Right cardiac atrium (tissue), 5 donors: ENCODE data around the gene CTDSPL. TPM values are rescaled to one million over a fixed set of nuclear protein-coding genes. Genes with fewer than 3 reads are reported as not detected.

Source experiments
- ATAC-seq, 2 donors: fragments of 200-7000 bp; cut with Tn5 transposase; one replicate each; pipeline versions ENCODE4 v1.8.0 to v1.9.1; 2020; ENCODE audit warnings: moderate library complexity in 2 of 2, mild to moderate bottlenecking in 1 of 2
- DNase-seq, 3 donors: peaks; one replicate each; pipeline ENCODE4 v3.0.0-alpha.2; 2020
- H3K27ac ChIP-seq: one replicate; pipeline ENCODE4 v1.5.1; 2013; ENCODE audit warnings: mild to moderate bottlenecking, low read length, control low read depth, moderate library complexity
- H3K27me3 ChIP-seq: one replicate; pipeline ENCODE4 v1.6.1; 2013; ENCODE audit not compliant: control insufficient read depth, insufficient read depth
- H3K4me1 ChIP-seq: one replicate; pipeline ENCODE4 v1.6.1; 2013; ENCODE audit warnings: low read length; ENCODE audit not compliant: control insufficient read depth, insufficient read depth
- H3K4me3 ChIP-seq: one replicate; pipeline ENCODE4 v1.5.1; 2013; ENCODE audit warnings: low read length, control low read depth
- H3K9me3 ChIP-seq: one replicate; pipeline ENCODE4 v1.6.1; 2013; ENCODE audit warnings: low read length; ENCODE audit not compliant: control insufficient read depth
- WGBS: extraction: QIAGEN DNeasy Blood & Tissue Kit; methylation state at CpG from one replicate; pipeline ENCODE4 v1.1.7; 2013; 5-methylcytosine and 5-hydroxymethylcytosine counted together
- intact Hi-C, 4 donors: fragments of 100-400 bp; cut with DNase I; formaldehyde crosslinking; loops; one replicate each; pipeline versions ENCODE4 v1.11.0 to v1.14.0; 2022 to 2023
- polyA plus RNA-seq: library from polyadenylated mRNA; stranded (reverse); fragments of 200-250 nt; gene quantifications from one replicate; pipeline ENCODE4 v1.2.3, GENCODE V29; 2013
- total RNA-seq, 4 donors: library from RNA; stranded (reverse); fragmentation: NEBNext Ultra II Directional; extraction: Animal tissue kit (Norgen Biotek cat#: 25700); gene quantifications; one replicate each; pipeline ENCODE4 v1.2.1, GENCODE V29; 2021
- donor health status: healthy with polysubstance abuse.
- donor health status: DM: no; HTN: yes; CAD: no.
- donor health status: DM: no; HTN: no; CAD: no.
- donor health status: DM: no; HTN: yes; CAD: no; lungs with severe emphysema.
- donor health status: DM: yes; HTN: yes; CAD: no.

The CTDSPL gene
- total and polyA plus RNA-seq, 5 donors: 13.6 to 50.9 (median 38.5) TPM

DNA sequence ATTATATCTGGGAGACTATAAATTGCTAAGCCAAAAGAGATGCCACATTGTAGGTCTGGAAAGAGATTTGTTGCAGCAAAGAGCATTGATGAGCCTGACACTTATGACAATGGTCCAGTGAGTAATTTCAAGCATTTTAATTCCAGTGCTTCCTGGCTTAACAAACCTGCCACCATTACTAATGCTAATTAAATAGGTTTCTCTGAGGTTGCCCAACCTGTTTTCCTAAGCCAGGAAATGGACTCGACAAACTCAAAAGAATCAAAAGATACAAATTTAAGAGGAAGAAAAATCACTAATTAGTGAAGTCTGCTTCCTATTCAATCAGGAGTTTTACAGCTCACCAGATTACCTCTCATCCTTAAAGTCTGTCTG is 36.7 kb upstream of the CTDSPL start:
- Histone ChIP-seq H3K27me3 (no peaks in the 10 kb centered on the region), H3K4me3 (no peak overlapping the region), H3K4me1 (no peaks in the 10 kb centered on the region), H3K27ac (no peak overlapping the region), H3K9me3 (no peaks in the 10 kb centered on the region)
- intact Hi-C loops: no loop called here
- ATAC-seq (no peak), DNase-seq (no peak)
- WGBS: 43% methylated on average over 1 of the region's 1 CpG

DNA sequence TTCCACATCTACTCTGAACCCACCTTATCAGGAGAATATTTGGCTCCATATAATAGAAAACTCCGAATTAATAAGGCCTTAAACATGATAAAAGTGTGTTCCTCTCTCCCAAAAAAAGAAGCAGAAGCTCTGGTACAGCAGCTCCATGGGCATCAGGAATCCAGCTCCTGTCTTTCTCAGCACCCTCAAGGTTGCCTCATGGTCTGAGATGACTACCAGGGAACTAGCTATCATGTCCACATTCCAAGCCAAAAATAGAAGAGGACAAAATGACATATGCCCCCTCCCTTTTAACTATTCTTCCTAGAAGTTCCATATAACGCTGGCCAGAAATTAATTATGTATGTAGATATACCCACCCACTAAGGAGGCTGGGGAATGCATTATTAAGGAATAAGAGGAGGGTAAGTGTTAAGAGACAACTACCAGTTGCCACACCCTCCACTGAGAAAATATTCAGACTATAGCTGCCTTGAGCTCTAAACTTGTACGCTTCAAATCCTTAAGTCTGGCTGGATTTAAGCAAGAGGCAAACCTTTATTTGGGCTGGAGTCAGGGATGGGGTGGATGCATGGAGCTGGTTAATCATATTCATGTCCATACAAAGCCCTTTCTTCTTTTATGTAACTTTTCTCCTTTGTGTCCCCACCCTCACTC is 35.8 kb upstream of the CTDSPL start:
- H3K27me3 ChIP-seq: no peaks in the 10 kb centered on the region
- H3K9me3 ChIP-seq: no peaks in the 10 kb centered on the region
- DNase-seq (no peak), ATAC-seq (peak in 1 of 2 donors; percentile 30)
- no peak overlapping the region for H3K27ac ChIP-seq
- WGBS: 62% methylated on average over 3 of the region's 3 CpGs
- intact Hi-C loops: no loop called here
- no peak overlapping the region for H3K4me3 ChIP-seq
- no peaks in the 10 kb centered on the region for H3K4me1 ChIP-seq

- no peaks in the 10 kb centered on the region for H3K27me3 ChIP-seq
- H3K4me3 ChIP-seq: no peak overlapping the region
- H3K27ac ChIP-seq: no peak overlapping the region
- H3K4me1 ChIP-seq: no peaks in the 10 kb centered on the region
- intact Hi-C loops: no loop called here
- ATAC-seq: no peak
- 86% methylated on average over 2 of the region's 2 CpGs for WGBS
- H3K9me3 ChIP-seq: no peaks in the 10 kb centered on the region
- no peak for DNase-seq
Observed at GRCh38 chr3:37826502-37826901, 35.2 kb upstream of the CTDSPL start.

GRCh38 chr3:37826933-37827332 is 34.7 kb upstream of the CTDSPL start:
- Histone ChIP-seq H3K4me1 (no peaks in the 10 kb centered on the region), H3K27me3 (no peaks in the 10 kb centered on the region), H3K27ac (no peak overlapping the region), H3K4me3 (no peak overlapping the region), H3K9me3 (no peaks in the 10 kb centered on the region)
- ATAC-seq (no peak), DNase-seq (no peak)
- 94% methylated on average over 1 of the region's 1 CpG for WGBS
- intact Hi-C loops: no loop called here

DNA sequence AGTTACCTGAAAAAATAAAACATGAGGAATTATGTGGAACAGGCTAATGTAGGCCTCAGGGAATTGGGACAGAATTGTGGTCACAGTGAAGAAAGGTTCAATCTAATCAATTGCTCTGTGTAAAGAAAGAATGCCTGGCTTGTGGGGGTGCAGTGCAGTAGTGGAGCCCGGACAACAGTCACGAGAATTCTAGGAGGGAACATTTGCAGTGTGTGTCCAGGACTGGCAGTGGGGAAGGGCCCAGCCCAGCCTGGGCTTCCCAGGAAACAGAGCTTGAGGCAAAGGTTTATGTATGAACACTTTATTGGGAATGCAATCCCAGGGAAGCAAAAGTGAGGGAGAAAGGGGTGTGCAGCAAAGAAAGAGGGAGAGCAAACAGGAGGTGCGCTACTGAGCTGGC is 29.2 kb upstream of the CTDSPL start:
- H3K4me1 ChIP-seq: no peaks in the 10 kb centered on the region
- no peaks in the 10 kb centered on the region for H3K27me3 ChIP-seq
- H3K27ac ChIP-seq: no peak overlapping the region
- H3K4me3 ChIP-seq: no peak overlapping the region
- DNase-seq: no peak
- no peak for ATAC-seq
- H3K9me3 ChIP-seq: no peaks in the 10 kb centered on the region
- WGBS: 83% methylated on average over 3 of the region's 3 CpGs
- intact Hi-C loops: no loop called here

- ATAC-seq: peak in 1 of 2 donors; percentile 51
- no peaks in the 10 kb centered on the region for H3K9me3 ChIP-seq
- H3K4me1 ChIP-seq: no peaks in the 10 kb centered on the region
- no peaks in the 10 kb centered on the region for H3K27me3 ChIP-seq
- no peak overlapping the region for H3K4me3 ChIP-seq
- no peak for DNase-seq
- intact Hi-C loops: no loop called here
- H3K27ac ChIP-seq: no peak overlapping the region
- WGBS: 89% methylated on average over 6 of the region's 6 CpGs
Observed at GRCh38 chr3:37833302-37834186, 28.1 kb upstream of the CTDSPL start.

DNA sequence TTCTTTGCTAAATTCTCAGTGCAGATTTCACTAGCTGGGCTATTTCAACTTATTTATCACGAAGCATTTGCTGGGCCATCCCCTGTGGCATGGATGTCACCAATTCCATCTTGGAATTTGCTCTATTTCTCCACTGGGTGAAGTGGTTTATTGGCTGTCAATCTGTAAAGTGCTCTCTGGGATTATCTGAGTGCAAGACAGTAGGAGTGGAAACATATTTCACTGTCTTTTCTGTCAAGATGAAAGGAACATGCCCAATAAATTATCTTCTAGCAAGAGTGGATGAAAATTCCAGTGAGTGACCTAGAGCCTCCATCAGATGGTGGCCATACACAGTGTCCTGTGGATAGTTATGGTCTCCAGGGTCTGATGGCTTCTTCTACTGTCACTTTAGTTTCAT is 25.1 kb upstream of the CTDSPL start:
- Histone ChIP-seq H3K4me3 (no peak overlapping the region), H3K27me3 (no peaks in the 10 kb centered on the region), H3K4me1 (no peaks in the 10 kb centered on the region), H3K9me3 (no peaks in the 10 kb centered on the region), H3K27ac (no peak overlapping the region)
- ATAC-seq (no peak), DNase-seq (no peak)
- intact Hi-C loops: no loop called here
- 92% methylated on average over 1 of the region's 1 CpG for WGBS

DNA sequence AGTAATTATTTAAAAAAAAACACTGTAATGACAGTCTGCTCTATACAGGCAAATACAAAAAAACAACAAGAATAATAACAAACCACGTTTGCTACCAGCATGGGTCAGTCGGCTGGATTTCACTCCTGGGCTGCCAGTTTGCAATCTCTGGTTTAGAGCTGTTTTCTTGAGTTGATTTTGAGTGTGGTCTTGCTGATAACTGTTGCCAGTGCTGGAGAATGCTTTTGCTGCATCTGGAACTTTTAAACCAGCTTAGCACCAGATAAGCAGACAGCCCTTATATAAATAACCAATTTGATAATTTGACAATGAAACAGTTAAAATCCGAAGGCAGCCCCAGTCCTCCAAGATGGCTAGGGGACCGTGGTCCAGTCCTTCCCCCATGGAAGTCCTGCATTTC is 14.0 kb upstream of the CTDSPL start:
- Histone ChIP-seq H3K27me3 (no peaks in the 10 kb centered on the region), H3K4me1 (no peaks in the 10 kb centered on the region), H3K27ac (no peak overlapping the region), H3K9me3 (no peaks in the 10 kb centered on the region), H3K4me3 (no peak overlapping the region)
- no peak for DNase-seq
- ATAC-seq: no peak
- intact Hi-C loops: no loop called here
- WGBS: 37% methylated on average over 4 of the region's 4 CpGs

GRCh38 chr3:37849146-37849923 is 12.3 kb upstream of the CTDSPL start:
- ATAC-seq: no peak
- no peaks in the 10 kb centered on the region for H3K4me1 ChIP-seq
- no peak overlapping the region for H3K27ac ChIP-seq
- H3K27me3 ChIP-seq: no peaks in the 10 kb centered on the region
- WGBS: 92% methylated on average over 11 of the region's 11 CpGs
- no peak for DNase-seq
- H3K4me3 ChIP-seq: no peak overlapping the region
- intact Hi-C loops: no loop called here
- no peaks in the 10 kb centered on the region for H3K9me3 ChIP-seq

GRCh38 chr3:37852097-37852496 is 9.6 kb upstream of the CTDSPL start:
- ATAC-seq (no peak), DNase-seq (no peak)
- Histone ChIP-seq H3K9me3 (no peaks in the 10 kb centered on the region), H3K4me1 (no peaks in the 10 kb centered on the region), H3K4me3 (no peak overlapping the region), H3K27ac (no peak overlapping the region), H3K27me3 (no peaks in the 10 kb centered on the region)
- WGBS: 97% methylated on average over 1 of the region's 1 CpG
- intact Hi-C loops: no loop called here

DNA sequence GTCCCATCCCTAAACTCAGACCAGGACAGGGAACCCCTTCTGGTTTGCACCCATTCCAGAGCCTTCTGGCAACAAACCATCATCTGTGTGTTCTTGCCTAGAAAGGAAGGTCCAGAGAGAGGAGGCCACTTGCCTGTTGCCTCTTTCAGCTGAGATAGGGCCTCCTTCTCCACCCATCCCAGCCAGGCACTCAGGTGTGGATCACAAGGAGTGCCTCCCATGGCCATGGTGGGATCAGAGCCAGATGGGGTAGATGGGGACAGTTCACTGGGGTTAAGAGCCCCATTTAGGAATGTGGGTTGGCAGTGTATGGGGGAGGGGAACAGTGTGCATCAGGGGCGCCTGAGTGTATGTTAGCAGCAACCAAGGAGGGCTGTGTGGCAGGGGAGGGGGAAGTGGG is 8.9 kb upstream of the CTDSPL start:
- Histone ChIP-seq H3K27ac (no peak overlapping the region), H3K27me3 (no peaks in the 10 kb centered on the region), H3K4me1 (no peaks in the 10 kb centered on the region), H3K9me3 (no peaks in the 10 kb centered on the region), H3K4me3 (no peak overlapping the region)
- DNase-seq (no peak), ATAC-seq (no peak)
- intact Hi-C loops: no loop called here
- WGBS: 97% methylated on average over 1 of the region's 1 CpG
